ENCODE results near the gene SYNE3. TPM values are rescaled to one million over a fixed set of nuclear protein-coding genes. Genes with fewer than 3 reads are reported as not detected.
A peak's percentile ranks its signal among the peaks of the same experiment; 100 is the strongest.

SYNE3 gene
- total and polyA plus RNA-seq, 9 of the 15 experiments (the other 6 are each of a cell fraction or from before 2014, with no cell fraction given) = 0.04 to 3.1 (median 0.55) TPM

GRCh38 chr14:95537298-95538089 lies 21.0 kb upstream of the SYNE3 start:
- H3K4me3 ChIP-seq = peak overlapping the region; percentile 86
- no peak overlapping the region for H2AFZ ChIP-seq (ENCODE audit: low read depth, low read length)
- H3K27ac ChIP-seq (ENCODE audit: extremely low read depth, low read depth, low read length) = peak overlapping the region; percentile 94
- POLR2A ChIA-PET = interaction anchor here (0.7 to 1.5 kb wide), 4 partner anchors 8 to 715 kb away, joined by 3 to 5 read pairs (median 3); no protein-coding TSS in a partner anchor
- H3K4me1 ChIP-seq (replicated peaks in 1 of 2; ENCODE audit: control insufficient read depth in 2 of 2, insufficient read depth in 2 of 2, low read length in 2 of 2) = peaks cover 12 to 36% of the 10 kb centered on the region in 2 experiments; a peak in 4 of 5 replicates
- BruUV-seq (replicated peaks) = TSS peak; percentile 34
- H3K4me2 ChIP-seq (ENCODE audit: insufficient read depth, low read length) = peak overlapping the region; percentile 100
- H3K9me1 ChIP-seq (ENCODE audit: control insufficient read depth, insufficient read depth, low read length) = no peaks in the 10 kb centered on the region
- in situ Hi-C loops (cut with MboI) (no loop called here), intact Hi-C loops (cut with micrococcal nuclease) (no loop called here)
- H4K20me1 ChIP-seq (replicated peaks; ENCODE audit: control insufficient read depth, insufficient read depth, low read length) = peaks cover 20% of the 10 kb centered on the region; the same call in 1 of the 2 replicates
- DNase-seq (ENCODE audit: extremely low read depth in 1 of 4, low spot score in 3 of 4) (peak in 1 of 4 experiments; percentile 67), FAIRE-seq (peak; percentile 95), ATAC-seq (peak; percentile 13)
- 2% methylated on average over 9 of the region's 9 CpGs for WGBS (ENCODE audit: insufficient coverage, low coverage, missing lambda C conversion rate)
- no peaks in the 10 kb centered on the region for H3K9me3 ChIP-seq (replicated peaks; ENCODE audit: control insufficient read depth, insufficient read depth, low read depth, low read length)
- H3K79me2 ChIP-seq (ENCODE audit: control insufficient read depth, insufficient read depth, low read length) = peaks cover 96% of the 10 kb centered on the region
- no peaks in the 10 kb centered on the region for H3K27me3 ChIP-seq (ENCODE audit: control insufficient read depth in 2 of 2, insufficient read depth in 2 of 2, low read length in 2 of 2)
- peaks cover 13% of the 10 kb centered on the region; the same call in 2 of the 3 replicates for H3K36me3 ChIP-seq (ENCODE audit: control insufficient read depth, insufficient read depth, low read length)
- H3K9ac ChIP-seq (ENCODE audit: insufficient read depth in 1 of 2, low read depth in 2 of 2, low read length in 2 of 2) = peak overlapping the region; percentile 50 to 89
- CTCF ChIA-PET (ENCODE audit: low intra/inter-chr PET ratio) = no interaction called here
- peak; percentile 19; the same call in 1 of the 2 replicates for TF ChIP-seq ZBTB40 (IDR thresholded peaks at IDR 0.05)
- TF ChIP-seq ZBTB40 (CRISPR knock-in tag; IDR thresholded peaks at IDR 0.05) = no peak
